Hematopoietic multipotent progenitor cell treated with erythropoietin and hydrocortisone succinate and interleukin-3 and kit ligand, for 6 days (in vitro differentiated cells): ENCODE data around the gene LILRA6.
"Not testable (repeated sequence)": the region's sequence is repeated elsewhere in the genome, so short reads cannot be mapped to it uniquely, and the experiment has no call there.

ENCODE experiments used
- DNase-seq: peaks from one replicate; pipeline ENCODE4 v3.0.0-alpha.2; 2015

The LILRA6 gene

GRCh38 chr19:54242646-54243045 lies at the start of gene LILRA6:
TSS of gene LILRA6 (minus strand) at chr19:54242790.
- DNase-seq, result not testable (repeated sequence)

- not testable (repeated sequence) for DNase-seq
Measured at GRCh38 chr19:54289160-54289559, 46.6 kb upstream of the LILRA6 start.

GRCh38 chr19:54287456-54287855 lies 44.9 kb upstream of the LILRA6 start:
- no peak for DNase-seq

- not testable (repeated sequence) for DNase-seq
Measured at GRCh38 chr19:54286283-54286682, 43.7 kb upstream of the LILRA6 start.

GRCh38 chr19:54285427-54286056 lies 43.0 kb upstream of the LILRA6 start:
- not testable (repeated sequence) for DNase-seq

- peak; percentile 13 for DNase-seq
Measured at GRCh38 chr19:54282686-54283470, 40.3 kb upstream of the LILRA6 start.

GRCh38 chr19:54281729-54282075 lies 39.1 kb upstream of the LILRA6 start:
- DNase-seq, result not testable (repeated sequence)

- peak; percentile 39 for DNase-seq
Measured at GRCh38 chr19:54281007-54281728, 38.6 kb upstream of the LILRA6 start, which contains the start of gene LILRB2. TSS of gene LILRB2 (minus strand) at chr19:54281110. CDS start at chr19:54280496, 614 bp downstream.

GRCh38 chr19:54280441-54280840 lies 37.9 kb upstream of the LILRA6 start:
- DNase-seq, result peak; percentile 32

- not testable (repeated sequence) for DNase-seq
Measured at GRCh38 chr19:54280025-54280424, 37.4 kb upstream of the LILRA6 start.

GRCh38 chr19:54279406-54279962 lies 36.9 kb upstream of the LILRA6 start:
- DNase-seq, result no peak

- DNase-seq, result not testable (repeated sequence)
Measured at GRCh38 chr19:54278571-54279195, 36.1 kb upstream of the LILRA6 start.

- DNase-seq, result not testable (repeated sequence)
Measured at GRCh38 chr19:54278056-54278455, 35.5 kb upstream of the LILRA6 start.

GRCh38 chr19:54277111-54277615 lies 34.6 kb upstream of the LILRA6 start:
- DNase-seq, result not testable (repeated sequence)

GRCh38 chr19:54275951-54276350 lies 33.4 kb upstream of the LILRA6 start:
- no peak for DNase-seq

- DNase-seq, result not testable (repeated sequence)
Measured at GRCh38 chr19:54274516-54274915, 31.9 kb upstream of the LILRA6 start.

GRCh38 chr19:54273821-54274220 lies 31.2 kb upstream of the LILRA6 start:
- DNase-seq, result no peak

- DNase-seq, result not testable (repeated sequence)
Measured at GRCh38 chr19:54272181-54272580, 29.6 kb upstream of the LILRA6 start.

GRCh38 chr19:54271587-54271986 lies 29.0 kb upstream of the LILRA6 start:
- DNase-seq, result not testable (repeated sequence)

GRCh38 chr19:54271106-54271505 lies 28.5 kb upstream of the LILRA6 start:
- DNase-seq, result no peak

- DNase-seq, result no peak
Measured at GRCh38 chr19:54268936-54269335, 26.3 kb upstream of the LILRA6 start.

- DNase-seq, result peak; percentile 86
Measured at GRCh38 chr19:54266133-54266532, 23.5 kb upstream of the LILRA6 start.
